ENCODE measurements around the gene HIPK2.

Gene HIPK2

GRCh38 chr7:139647085-139647484 is 130.7 kb downstream of the HIPK2 start:
- peak overlapping the region; percentile 86 for H3K27ac ChIP-seq
- TF ChIP-seq CTCF (conservative IDR thresholded peaks at IDR 0.05) = no peak

DNA sequence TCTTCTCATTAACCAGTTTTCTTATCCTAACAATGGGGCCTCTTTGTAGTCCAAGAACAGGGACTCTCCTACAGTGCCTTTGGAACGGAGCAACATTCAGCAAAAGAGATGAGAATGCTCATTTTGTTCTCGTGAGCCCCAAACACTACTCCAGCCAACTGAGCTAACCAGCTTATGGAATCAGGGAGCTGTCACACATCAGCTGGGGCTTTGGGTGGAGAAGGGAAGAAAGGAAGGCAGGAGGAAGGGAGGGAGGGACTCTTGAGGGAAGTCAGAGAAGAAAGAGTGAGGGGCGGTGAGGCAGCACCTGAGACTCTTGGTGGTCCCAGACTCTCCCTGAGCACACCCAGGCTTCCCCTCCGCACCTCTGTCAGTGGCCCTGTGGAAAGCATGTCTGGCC is 131.2 kb downstream of the HIPK2 start:
- H3K27ac ChIP-seq = peak overlapping the region; percentile 86
- no peak for TF ChIP-seq CTCF (conservative IDR thresholded peaks at IDR 0.05)

DNA sequence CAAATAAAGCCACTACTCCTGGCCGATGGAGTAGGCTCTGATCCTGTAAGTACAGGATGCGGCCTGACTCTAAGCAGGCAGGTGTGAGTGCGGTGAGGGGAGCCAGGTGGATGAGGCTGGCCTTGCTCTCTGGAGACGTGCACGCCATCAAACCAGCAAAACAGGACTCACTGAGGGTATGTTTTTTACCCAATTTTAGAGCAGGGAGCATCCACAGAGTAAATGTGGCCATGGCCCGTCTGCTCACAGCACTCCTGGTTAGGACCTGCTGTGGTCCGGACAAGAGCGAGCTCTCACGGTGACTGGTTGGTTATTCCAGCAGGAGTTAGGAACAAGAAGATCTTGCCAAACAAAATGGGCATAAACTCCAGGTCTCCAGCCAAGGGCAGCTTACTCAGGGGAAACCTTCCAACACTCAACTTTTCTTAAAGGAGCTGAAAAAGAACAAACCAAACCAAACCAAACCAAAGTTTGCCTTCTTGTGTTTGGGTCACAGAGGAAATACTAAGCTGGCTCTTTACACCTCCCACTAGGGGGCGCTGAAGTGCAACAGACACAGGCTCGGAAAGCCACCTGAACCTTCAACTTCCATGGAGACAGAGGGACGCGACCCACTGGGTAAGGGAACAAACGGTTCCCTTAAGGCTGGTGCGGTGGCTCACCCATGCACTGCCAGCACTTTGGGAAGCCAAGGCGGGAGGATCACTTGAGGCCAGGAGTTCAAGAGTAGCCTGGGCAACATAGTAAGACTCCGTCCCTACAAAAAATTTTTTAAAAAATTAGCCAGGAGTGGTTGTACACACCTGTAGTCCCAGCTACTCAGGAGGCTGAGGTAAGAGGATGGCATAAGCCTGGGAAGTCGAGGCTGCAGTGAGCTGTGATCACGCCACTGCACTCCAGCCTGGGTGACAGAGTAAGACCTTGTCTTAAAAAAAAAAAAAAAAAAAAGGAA is 131.9 kb downstream of the HIPK2 start:
- H3K27ac ChIP-seq = peak overlapping the region; percentile 86; the same call in 1 of the 2 replicates
- TF ChIP-seq CTCF (conservative IDR thresholded peaks at IDR 0.05) = peak; percentile 95

DNA sequence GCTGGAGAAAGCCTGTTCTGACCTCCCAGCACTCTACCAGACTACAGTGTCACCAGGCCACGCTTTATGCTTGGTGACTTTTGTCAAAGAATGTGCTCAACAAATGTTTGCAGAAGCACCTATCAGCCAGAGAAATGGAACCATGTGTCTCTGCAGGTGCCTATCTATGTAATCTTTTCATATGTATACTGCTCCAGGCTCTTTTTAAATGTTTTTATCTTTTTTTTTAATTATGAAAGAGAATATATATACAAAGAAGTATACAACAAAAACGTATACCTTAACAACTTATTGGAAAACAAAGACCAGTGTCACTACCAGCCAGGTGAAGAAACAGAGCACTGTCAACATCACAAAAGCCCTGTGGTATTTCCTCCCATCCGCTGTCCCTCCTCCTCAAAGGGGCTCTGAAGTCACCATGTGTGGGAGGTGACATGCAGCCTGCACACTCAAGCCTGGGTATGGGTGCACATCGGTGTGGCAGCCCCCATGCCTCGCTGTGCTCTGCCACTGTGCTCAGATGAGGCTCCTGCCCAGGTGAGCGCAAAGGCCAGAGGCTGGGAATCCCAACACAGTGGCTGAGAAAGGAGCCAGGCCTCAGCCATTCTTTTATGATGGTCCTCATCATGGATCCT is 133.7 kb downstream of the HIPK2 start:
- 0 out of 2 replicates have a peak overlapping the region, but pooled peaks have one; percentile 14 for H3K27ac ChIP-seq
- no peak for TF ChIP-seq CTCF (conservative IDR thresholded peaks at IDR 0.05)

GRCh38 chr7:139642283-139642682 is 135.5 kb downstream of the HIPK2 start:
- H3K27ac ChIP-seq = no peak overlapping the region
- no peak for TF ChIP-seq CTCF (conservative IDR thresholded peaks at IDR 0.05)

DNA sequence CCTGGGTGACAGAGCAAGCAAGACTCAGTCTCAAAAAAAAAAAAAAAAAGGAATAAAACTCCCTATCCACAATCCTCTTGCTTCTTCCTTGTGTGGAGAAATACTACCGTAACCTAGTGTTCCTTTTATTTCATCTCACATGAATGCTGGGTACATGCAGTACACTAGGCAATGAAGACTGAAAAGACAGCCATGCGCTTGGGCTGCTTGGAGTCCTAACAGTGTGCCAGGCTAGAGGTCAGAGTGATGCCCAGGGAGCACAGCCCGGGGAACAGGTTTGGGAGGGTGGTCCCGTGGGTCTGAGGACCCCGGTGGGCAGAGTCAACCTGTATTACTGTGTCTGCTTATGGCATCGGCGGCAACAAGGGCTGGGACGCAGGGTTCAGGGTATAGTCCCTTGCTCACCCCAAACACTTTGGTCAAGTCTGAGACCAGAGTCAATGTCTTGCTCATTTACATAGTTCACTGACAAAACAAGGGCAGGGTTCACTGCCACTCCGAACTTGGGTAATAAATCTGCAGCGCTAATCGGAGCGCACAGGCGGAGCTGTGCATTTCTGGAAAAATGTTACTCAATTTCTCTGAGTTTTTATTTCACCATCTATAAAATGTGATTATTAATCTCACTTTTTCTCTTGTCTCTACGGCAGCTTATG is 136.3 kb downstream of the HIPK2 start:
- no peak overlapping the region for H3K27ac ChIP-seq
- TF ChIP-seq CTCF (conservative IDR thresholded peaks at IDR 0.05) = no peak

DNA sequence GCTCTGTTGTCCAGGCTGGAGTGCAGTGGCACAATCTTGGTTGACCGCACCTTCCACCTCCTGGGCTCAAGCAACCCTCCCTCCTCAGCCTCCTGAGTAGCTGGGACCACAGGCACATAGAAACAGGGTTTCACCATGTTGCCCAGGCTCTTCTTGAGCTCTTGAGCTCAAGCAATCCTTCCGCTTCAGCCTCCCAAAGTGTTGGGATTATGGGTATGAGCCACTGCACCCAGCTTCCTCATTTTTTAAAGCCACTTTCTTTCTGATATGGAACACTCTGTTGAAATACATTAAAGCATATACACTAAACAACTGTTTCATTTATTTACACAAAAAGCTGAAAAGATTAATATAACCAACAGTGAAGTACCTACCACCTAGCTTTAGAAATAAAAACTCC is 137.1 kb downstream of the HIPK2 start:
- no peak overlapping the region for H3K27ac ChIP-seq
- TF ChIP-seq CTCF (conservative IDR thresholded peaks at IDR 0.05) = no peak
